Fibroblast of skin of back (primary cell): ENCODE results near the gene UGT1A4.
A peak's percentile ranks its signal among the peaks of the same experiment; 100 is the strongest.
"Not testable (repeated sequence)": the region's sequence is repeated elsewhere in the genome, so short reads cannot be mapped to it uniquely, and the experiment has no call there.

ENCODE experiments used
- DNase-seq: peaks from one replicate; pipeline ENCODE4 v3.0.0-alpha.2; 2013

Gene UGT1A4

GRCh38 chr2:233700028-233700635 is 18.4 kb upstream of the UGT1A4 start:
- peak; percentile 7 for DNase-seq

- DNase-seq: not testable (repeated sequence)
These were observed 17.7 kb upstream of the UGT1A4 start for GRCh38 chr2:233700842-233701241.

- DNase-seq: no peak
These were observed 16.3 kb upstream of the UGT1A4 start for GRCh38 chr2:233702238-233702637.

- no peak for DNase-seq
These were observed 12.5 kb upstream of the UGT1A4 start for GRCh38 chr2:233705911-233706506.

- DNase-seq: no peak
These were observed 11.8 kb upstream of the UGT1A4 start for GRCh38 chr2:233706720-233707119.

GRCh38 chr2:233707940-233708644 is 10.4 kb upstream of the UGT1A4 start:
- no peak for DNase-seq

GRCh38 chr2:233708942-233709341 is 9.6 kb upstream of the UGT1A4 start:
- DNase-seq: no peak

GRCh38 chr2:233711312-233712008 is 7.1 kb upstream of the UGT1A4 start:
- peak; percentile 73 for DNase-seq

- no peak for DNase-seq
These were observed 5.8 kb upstream of the UGT1A4 start, which contains the start of gene UGT1A5 for GRCh38 chr2:233712611-233713261. UGT1A5 (plus strand) TSS chr2:233712907; CDS start chr2:233712992, 85 bp downstream.

GRCh38 chr2:233713262-233713615 is 5.3 kb upstream of the UGT1A4 start:
- no peak for DNase-seq

- no peak for DNase-seq
These were observed 4.4 kb upstream of the UGT1A4 start for GRCh38 chr2:233714121-233714520.

- DNase-seq: no peak
These were observed 10.3 kb downstream of the UGT1A4 start, which contains the start of gene UGT1A3 for GRCh38 chr2:233728723-233729301. UGT1A3 (plus strand) TSS chr2:233729042; CDS start chr2:233729127, 85 bp downstream.

- DNase-seq: not testable (repeated sequence)
These were observed 18.5 kb downstream of the UGT1A4 start for GRCh38 chr2:233736868-233737653.

- no peak for DNase-seq
These were observed 22.3 kb downstream of the UGT1A4 start for GRCh38 chr2:233740870-233741269.

- DNase-seq: no peak
These were observed 25.1 kb downstream of the UGT1A4 start for GRCh38 chr2:233743464-233744259.

- no peak for DNase-seq
These were observed 26.7 kb downstream of the UGT1A4 start for GRCh38 chr2:233745073-233745755.

- not testable (repeated sequence) for DNase-seq
These were observed 27.3 kb downstream of the UGT1A4 start for GRCh38 chr2:233745838-233746237.

- no peak for DNase-seq
These were observed 28.1 kb downstream of the UGT1A4 start for GRCh38 chr2:233746475-233747282.

GRCh38 chr2:233747283-233747544 is 28.7 kb downstream of the UGT1A4 start:
- no peak for DNase-seq
